SK-N-SH (cell line): ENCODE measurements around the gene MALT1.

ENCODE experiments used
- MEF2A ChIP-seq: IDR thresholded peaks from 2 replicates; pipeline ENCODE4 v1.4.0; 2012; ENCODE audit warnings: low read depth, borderline replicate concordance
- RCOR1 ChIP-seq: fragments of 150-350 bp; IDR thresholded peaks from 2 replicates; pipeline ENCODE4 v1.6.1; 2017; ENCODE audit warnings: antibody characterized with exemption, low read length
- TAF1 ChIP-seq: IDR thresholded peaks from 2 replicates; pipeline ENCODE4 v1.6.1; 2012; ENCODE audit warnings: low read depth, mild to moderate bottlenecking, low read length, moderate library complexity, borderline replicate concordance
- TF ChIP-seq, protein P1 (sequence below): fragments of 200-600 bp; sonication (generic); IDR thresholded peaks from 2 replicates; pipeline ENCODE4 v1.6.1; 2017; ENCODE audit warnings: antibody characterized with exemption, mild to moderate bottlenecking, moderate library complexity
- TF ChIP-seq, protein P2 (sequence below): IDR thresholded peaks from 2 replicates; pipeline ENCODE4 v1.4.0; 2012; ENCODE audit warnings: low read depth

DNA sequence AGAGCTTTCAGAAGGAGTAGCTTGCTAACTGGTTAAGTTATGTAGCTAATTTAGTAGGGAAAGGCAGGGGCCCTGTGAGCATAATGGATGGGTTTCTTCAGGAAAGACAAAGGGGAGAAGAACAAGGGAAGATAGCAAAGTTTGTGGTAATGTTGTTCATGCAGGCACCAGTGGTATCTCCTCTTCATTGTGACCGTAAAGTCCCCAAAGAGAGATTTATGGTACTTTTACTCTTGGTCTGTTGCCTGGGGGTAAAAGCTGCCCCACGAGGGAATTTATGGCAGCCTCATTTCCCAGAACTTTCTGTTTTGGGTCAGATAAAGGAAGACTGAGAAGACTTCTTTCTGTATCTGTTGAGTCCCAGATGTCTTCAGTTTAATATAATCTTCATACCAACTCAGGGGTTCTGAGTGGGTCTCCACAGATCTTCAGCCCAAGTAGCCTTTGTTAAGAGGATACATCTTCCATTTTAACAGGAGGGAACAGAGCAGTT, 27.5 kb downstream of the MALT1 start:
- TF ChIP-seq, protein P1, sequence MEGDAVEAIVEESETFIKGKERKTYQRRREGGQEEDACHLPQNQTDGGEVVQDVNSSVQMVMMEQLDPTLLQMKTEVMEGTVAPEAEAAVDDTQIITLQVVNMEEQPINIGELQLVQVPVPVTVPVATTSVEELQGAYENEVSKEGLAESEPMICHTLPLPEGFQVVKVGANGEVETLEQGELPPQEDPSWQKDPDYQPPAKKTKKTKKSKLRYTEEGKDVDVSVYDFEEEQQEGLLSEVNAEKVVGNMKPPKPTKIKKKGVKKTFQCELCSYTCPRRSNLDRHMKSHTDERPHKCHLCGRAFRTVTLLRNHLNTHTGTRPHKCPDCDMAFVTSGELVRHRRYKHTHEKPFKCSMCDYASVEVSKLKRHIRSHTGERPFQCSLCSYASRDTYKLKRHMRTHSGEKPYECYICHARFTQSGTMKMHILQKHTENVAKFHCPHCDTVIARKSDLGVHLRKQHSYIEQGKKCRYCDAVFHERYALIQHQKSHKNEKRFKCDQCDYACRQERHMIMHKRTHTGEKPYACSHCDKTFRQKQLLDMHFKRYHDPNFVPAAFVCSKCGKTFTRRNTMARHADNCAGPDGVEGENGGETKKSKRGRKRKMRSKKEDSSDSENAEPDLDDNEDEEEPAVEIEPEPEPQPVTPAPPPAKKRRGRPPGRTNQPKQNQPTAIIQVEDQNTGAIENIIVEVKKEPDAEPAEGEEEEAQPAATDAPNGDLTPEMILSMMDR = no peak
- TF ChIP-seq, protein P2, sequence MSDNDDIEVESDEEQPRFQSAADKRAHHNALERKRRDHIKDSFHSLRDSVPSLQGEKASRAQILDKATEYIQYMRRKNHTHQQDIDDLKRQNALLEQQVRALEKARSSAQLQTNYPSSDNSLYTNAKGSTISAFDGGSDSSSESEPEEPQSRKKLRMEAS = no peak
- TF ChIP-seq MEF2A = no peak
- TF ChIP-seq TAF1 = no peak
- no peak for TF ChIP-seq RCOR1
